Epithelial cell of esophagus (primary cell): Measurements from ENCODE around the gene TBXAS1.

Experiments
- DNase-seq: peaks from one replicate; pipeline ENCODE4 v3.0.0; 2010; ENCODE audit warnings: low read depth
- H3K4me3 ChIP-seq: 2 replicates; pipeline ENCODE4 v1.5.1; 2011; ENCODE audit warnings: mild to moderate bottlenecking, low read length, control low read depth
- CTCF ChIP-seq: IDR thresholded peaks from 2 replicates; pipeline ENCODE4 v1.5.1; 2011; ENCODE audit warnings: low read depth, mild to moderate bottlenecking, low read length, control low read depth, inconsistent platforms; ENCODE audit not compliant: insufficient read depth; ENCODE audit errors: missing control alignments

The TBXAS1 gene

GRCh38 chr7:139861803-139862202, 32.7 kb downstream of the TBXAS1 start:
- no peak overlapping the region for H3K4me3 ChIP-seq
- no peak for TF ChIP-seq CTCF
- peak; percentile 14 for DNase-seq

- TF ChIP-seq CTCF = no peak
- DNase-seq = no peak
- no peak overlapping the region for H3K4me3 ChIP-seq
Observed at GRCh38 chr7:139866047-139866837, 37.2 kb downstream of the TBXAS1 start.

GRCh38 chr7:139867847-139868246, 38.8 kb downstream of the TBXAS1 start:
- TF ChIP-seq CTCF = no peak
- DNase-seq = no peak
- no peak overlapping the region for H3K4me3 ChIP-seq

- TF ChIP-seq CTCF = no peak
- H3K4me3 ChIP-seq = no peak overlapping the region
- no peak for DNase-seq
Observed at GRCh38 chr7:139869886-139870285, 40.8 kb downstream of the TBXAS1 start.

GRCh38 chr7:139870380-139870779, 41.3 kb downstream of the TBXAS1 start:
- no peak for TF ChIP-seq CTCF
- no peak for DNase-seq
- H3K4me3 ChIP-seq = no peak overlapping the region

- TF ChIP-seq CTCF = no peak
- no peak overlapping the region for H3K4me3 ChIP-seq
- DNase-seq = no peak
Observed at GRCh38 chr7:139871331-139871730, 42.3 kb downstream of the TBXAS1 start.

GRCh38 chr7:139871820-139872219, 42.8 kb downstream of the TBXAS1 start:
- no peak for TF ChIP-seq CTCF
- H3K4me3 ChIP-seq = no peak overlapping the region
- DNase-seq = no peak
